HG02870 (cell line): ENCODE data around the gene TRIM17.

ENCODE experiments used
- ATAC-seq: cut with Tn5 transposase; IDR thresholded peaks from one replicate; pipeline ENCODE4 v1.9.1; 2021; ENCODE audit warnings: mild to moderate bottlenecking, moderate library complexity; ENCODE audit not compliant: unreplicated experiment

Gene TRIM17

DNA sequence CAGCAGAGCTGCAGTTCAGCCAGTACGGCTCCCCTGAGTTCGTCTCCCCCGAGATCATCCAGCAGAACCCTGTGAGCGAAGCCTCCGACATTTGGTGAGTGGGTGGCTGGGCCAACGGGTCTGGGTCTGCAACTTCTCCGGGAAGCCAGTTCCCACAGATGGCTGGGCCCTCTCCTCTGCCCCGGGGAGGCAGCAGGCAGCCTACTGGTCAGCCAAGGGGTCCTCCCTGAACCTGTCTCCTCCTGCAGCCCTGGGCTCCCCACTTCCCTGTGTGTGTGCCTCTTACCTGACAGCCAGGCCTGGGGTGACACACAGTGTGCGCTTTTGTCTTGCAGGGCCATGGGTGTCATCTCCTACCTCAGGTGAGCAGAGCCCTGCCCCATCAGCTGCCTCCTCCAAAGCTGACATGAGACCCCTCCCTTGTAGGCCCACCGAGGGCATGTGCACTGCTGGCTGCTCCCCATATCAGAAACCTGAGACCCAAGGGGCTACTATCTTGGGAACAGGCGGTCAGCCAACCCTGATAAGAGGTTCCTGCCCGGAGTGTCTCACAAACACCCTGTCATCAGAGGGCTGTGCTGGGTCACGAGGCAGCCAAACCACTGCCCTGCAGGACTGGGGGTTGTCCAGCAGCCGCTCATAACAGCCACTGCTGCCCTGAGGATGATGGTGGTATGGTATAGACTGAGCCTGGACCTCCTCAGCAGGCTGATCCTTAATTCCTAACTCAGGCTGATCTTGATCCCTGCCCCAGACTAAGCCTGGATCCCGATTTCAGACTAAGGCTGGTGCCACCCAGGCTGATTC lies 47.7 kb downstream of the TRIM17 start:
- no peak for ATAC-seq

DNA sequence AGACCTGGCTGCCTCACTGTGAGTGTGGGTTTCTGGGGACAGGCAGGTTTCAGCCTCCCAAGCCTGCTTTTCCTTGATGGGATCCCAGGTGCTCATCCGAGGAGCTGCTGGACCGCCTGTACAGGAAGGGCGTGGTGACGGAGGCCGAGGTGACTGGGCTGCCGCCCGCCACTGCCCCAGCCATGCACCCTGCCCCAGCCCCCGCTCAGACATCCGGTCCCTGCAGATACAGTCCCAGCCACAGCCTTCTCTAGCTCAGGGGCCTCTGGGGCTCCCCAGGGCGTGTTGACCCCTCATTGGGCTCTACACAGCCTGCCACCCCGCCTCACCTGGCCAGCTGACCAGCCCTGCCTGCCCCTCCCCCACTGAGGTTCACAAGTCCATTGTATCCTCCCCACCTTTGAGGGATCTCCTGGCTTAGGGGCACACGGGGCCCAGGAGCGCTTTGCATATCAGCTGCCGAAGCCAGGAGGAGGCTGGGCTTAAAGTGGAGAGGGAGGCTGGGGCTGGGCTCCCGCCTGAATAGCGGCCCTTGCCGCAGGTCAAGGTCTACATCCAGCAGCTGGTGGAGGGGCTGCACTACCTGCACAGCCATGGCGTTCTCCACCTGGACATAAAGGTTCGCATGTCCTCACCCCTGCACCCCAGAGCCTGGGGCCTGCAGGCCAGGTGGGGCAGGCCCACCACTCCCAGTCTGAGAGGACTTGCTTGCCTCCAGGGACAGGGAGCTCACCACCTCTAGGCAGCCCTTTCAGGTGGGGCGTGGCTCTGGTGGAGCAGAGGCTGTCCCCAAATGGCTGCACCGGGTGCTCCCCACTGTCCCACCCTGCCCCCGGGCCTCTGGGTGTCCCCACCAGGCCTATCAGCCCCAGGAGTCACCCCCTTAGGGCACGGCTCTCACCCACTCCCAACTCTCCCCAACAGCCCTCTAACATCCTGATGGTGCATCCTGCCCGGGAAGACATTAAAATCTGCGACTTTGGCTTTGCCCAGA lies 48.6 kb downstream of the TRIM17 start:
- no peak for ATAC-seq

DNA sequence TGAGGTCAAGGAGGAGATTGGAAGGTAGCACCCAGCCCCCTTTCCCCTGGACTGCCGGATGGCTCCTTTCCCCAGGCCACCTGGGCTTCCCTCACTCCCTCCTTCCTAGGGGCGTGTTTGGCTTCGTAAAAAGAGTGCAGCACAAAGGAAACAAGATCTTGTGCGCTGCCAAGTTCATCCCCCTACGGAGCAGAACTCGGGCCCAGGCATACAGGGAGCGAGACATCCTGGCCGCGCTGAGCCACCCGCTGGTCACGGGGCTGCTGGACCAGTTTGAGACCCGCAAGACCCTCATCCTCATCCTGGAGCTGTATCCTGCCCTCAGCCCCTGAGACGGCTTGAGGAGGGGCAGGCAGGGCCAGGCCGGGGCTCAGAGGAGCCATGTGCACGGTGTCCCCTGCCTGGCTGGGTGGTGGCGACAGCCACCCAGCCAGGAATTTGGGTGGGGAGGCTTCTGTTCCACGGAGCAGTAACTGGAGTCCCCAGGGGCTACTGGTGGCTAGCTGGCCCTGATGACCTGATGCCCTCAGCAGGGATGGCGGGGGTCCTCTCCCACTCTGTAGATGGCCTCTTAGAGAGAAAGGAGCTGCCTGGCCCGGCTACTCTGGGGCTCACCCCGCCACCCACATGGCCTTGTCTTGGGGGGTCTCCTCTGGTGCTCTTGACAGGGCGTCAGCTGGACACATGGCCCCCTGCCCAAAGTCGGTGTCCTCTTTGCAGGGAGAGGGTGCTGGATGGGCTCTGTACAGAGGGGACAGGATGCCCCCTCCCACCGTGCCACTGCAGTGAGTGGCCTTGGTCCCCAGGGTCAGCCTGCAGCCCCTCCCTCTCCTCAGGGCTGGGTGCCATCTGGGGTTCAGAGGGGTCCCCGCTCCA lies 49.6 kb downstream of the TRIM17 start:
- ATAC-seq, result no peak

DNA sequence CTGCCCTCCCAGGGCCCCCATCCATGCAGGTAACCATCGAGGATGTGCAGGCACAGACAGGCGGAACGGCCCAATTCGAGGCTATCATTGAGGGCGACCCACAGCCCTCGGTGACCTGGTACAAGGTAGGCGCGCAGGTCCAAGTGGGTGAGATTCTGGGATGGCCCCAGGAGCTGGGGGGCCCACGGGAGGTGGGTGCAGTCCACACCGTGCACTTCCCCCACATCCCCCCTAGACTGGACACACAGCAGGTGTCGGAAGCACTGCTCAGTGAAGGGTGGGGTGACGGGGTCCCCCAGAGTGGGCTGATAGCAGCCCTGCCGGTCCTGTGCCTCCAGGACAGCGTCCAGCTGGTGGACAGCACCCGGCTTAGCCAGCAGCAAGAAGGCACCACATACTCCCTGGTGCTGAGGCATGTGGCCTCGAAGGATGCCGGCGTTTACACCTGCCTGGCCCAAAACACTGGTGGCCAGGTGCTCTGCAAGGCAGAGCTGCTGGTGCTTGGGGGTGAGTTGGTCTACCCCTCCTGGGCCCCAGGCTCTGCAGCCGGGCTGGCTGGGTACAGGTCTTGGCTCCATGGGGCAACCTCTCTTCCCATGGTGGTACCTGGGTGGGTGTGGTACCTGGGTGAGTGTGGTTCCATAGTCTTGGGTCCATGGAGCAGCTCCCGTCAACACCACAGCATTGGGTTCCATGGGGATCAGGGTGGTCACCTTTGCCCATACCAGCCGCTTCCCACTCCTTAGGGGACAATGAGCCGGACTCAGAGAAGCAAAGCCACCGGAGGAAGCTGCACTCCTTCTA lies 50.4 kb downstream of the TRIM17 start:
- no peak for ATAC-seq

DNA sequence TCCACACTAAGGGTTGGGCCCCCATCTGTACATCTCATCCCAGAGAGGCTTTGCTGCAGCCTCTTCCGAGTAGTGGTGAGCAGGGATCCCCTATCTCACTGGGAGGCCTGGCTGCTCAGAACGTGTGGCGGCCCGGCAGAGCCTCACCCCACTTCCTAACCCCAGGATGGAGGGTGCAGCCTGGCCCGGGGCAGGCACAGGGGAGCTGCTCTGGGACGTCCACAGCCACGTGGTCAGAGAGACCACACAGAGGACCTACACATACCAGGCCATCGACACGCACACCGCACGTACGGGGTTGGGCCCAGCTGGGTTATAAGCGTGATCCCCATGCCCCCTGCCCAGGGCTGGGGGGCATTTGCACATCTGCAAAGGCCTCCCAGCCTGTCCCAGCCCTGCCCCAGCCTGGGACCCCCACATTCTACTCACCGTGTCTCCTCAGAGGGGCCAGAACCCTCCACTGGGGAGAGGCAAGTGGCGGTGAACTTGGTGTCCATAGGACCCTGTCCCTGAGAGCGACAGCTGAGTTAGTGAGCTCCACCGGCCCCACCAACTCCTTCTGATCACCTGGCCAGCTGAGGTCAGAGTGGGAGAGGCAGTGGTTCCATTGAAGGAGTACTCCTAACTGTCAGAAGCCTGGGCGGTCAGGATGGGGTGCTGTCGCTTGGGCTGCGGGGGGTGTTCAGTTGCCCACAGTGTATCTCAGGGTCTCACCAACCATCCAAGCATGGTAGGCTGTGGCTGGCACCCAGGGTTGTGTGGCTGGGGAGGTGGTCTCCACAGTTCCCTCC lies 51.2 kb downstream of the TRIM17 start:
- no peak for ATAC-seq

DNA sequence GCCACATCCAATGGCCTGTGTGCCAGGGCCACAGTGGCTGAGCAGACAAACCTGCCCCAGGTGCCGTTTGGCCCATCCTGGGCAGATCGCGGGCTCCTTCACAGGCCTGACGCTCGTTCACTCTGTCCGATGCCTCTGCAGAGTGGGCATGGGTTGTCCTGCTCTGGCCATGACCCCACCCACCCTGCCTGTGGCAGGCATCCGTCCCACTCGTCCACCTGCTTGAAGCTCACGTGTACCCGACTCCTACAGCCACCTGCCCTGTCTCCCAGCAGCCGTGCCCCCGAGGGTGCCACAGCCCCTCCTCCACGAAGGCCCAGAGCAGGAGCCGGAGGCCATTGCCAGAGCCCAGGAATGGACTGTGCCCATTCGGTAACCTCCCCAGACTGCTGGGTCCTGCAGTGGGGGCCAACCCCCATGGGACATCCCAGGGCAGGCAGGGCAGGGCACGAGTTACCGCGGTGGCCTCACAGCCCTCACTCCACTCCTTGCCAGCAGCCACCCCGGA lies 51.9 kb downstream of the TRIM17 start:
- ATAC-seq, result no peak

DNA sequence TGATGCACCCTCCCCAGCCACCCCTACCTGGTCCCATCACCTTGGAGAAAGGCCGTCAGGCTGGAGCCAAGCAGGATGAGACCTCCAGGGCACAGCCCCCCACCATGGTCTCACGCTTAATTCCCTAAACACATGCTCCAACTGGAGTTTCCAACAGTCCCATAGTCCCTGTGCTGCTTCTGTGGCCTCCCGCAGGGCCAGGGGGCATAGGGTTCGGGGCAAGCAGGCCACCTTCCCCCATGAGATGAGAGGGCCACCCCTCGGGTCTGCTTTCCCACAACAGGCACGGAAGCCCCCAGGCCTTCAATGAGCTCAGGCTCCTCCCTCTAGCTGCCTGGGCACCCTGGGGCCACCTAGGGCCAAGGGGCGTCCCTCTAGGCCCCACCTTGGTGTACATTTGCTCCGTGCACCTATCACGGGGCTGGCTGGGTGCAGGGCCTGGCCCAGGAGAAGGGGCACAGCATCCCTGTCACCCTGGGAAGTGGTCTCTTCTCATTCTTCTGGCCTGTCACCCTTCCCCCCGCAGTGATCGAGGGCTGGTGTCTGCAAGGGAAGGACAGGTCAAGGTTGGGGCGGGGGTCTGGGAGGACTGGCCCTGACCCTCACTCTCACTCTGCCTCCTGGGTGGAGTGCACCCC lies 52.5 kb downstream of the TRIM17 start:
- no peak for ATAC-seq

DNA sequence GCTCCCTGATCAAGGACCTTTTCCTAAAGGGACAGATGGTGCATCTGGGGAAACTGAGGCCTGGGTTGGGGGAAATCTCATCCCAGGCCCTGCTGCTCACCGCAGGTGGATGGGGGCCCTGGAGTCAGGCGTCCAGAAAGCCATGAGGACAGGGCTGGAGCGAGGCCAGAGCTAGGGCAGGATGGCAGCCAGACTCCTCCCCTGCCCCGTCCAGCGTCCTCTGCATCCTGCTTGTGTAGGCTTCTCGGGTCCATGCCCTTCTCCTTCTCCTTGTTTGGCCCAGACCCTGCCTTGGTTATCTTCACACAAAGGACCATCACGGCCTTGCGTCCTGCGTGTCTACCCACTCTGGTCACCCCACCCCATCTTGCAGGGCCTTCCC lies 53.0 kb downstream of the TRIM17 start:
- no peak for ATAC-seq

DNA sequence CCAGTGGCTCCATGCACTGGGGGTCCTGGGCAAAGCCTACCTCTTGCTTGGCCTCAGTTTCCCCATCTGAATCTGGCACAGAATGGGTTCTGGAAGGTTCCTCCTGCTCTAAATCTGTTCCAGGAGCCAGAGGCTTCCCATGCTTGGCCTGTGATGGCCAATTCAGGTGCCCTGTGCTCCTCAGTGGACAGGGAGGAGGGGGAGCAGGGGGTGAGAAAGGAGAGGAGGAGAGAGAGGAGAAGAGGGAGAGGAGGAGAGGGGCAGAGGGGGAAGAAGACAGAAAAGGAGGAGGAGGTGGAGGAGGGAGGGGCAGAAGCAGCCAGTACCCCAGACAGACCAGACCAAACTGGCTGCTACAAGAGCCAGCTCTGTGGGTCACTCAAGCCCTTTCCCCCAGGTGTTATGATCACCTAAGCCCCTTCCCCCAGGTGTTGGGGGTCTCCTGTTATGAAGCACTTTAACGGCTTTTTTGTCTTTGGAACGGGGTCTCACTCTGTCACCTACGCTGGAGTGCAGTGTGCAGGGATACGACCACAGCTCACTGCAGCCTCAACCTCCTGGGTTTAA lies 53.7 kb downstream of the TRIM17 start:
- no peak for ATAC-seq

DNA sequence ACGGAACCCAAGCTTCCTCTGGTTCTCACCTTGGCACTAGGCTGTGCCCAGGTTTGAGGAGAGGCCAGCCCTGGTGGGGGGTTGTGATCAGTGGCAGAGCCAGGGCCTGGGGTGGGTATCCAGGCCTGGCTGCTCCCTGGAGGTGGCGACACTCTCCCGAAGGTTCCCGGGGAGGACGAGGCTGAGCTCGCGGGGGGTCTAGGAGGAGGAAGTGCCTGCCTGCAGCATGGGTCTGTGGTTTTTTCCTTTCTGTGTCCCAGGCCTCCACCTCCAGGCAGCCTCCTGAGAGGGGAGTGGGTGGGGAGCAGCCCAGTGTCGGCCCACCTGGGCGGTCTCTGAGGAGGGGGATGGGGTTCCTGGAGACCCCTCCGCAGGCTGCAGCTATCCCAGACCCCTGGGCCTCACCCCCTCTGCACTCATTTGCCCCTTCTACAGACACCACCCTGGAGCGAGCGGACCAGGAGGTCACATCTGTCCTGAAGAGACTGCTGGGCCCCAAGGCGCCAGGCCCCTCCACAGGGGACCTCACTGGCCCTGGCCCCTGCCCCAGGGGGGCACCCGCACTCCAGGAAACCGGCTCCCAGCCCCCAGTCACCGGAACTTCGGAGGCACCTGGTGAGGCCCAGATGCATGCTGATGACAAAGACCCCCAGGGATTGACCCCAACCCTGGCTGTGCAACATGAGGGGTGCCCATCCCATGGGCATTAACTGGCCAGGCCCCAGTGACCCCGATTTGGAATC lies 54.3 kb downstream of the TRIM17 start:
- no peak for ATAC-seq

DNA sequence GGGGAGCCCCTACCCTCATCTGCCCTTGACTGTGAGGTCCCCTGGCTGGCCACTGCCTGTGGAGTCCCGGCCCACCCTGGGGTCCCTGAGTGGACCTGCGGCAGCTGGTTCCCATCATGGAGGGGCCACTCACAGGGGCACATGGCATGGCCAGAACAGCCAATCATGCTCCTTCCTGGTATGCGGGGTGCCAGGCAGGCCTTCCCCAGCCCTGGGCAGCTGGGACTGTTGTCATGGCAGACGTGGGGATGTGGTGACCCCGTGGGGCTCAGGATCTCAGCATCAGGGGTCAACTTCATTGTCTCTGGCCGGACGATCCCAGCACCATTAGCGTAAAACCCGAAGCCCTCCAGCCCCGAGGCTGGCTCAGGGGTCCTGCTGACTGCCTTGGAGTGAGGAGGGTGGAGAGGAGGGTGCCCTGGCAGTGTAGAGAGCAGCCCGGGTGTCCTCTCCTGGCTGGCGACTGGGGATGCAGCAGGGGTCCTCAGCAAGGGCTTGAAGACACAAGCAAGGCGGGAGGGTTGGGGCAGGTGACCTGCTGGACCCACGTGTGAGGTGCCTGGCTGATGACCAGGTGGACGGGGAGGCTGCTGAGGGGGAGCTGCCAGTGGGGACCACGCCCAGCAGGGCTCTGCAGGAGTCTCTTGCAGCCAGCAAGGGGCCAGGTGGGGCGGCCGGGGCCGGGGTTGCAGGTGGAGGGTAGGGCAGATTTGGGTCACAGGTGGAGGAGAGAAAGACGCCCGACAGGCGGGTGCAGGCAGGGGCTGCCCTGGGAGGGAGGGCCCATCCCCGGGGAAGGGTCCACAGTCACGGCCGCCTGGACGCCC lies 55.1 kb downstream of the TRIM17 start:
- ATAC-seq, result no peak

DNA sequence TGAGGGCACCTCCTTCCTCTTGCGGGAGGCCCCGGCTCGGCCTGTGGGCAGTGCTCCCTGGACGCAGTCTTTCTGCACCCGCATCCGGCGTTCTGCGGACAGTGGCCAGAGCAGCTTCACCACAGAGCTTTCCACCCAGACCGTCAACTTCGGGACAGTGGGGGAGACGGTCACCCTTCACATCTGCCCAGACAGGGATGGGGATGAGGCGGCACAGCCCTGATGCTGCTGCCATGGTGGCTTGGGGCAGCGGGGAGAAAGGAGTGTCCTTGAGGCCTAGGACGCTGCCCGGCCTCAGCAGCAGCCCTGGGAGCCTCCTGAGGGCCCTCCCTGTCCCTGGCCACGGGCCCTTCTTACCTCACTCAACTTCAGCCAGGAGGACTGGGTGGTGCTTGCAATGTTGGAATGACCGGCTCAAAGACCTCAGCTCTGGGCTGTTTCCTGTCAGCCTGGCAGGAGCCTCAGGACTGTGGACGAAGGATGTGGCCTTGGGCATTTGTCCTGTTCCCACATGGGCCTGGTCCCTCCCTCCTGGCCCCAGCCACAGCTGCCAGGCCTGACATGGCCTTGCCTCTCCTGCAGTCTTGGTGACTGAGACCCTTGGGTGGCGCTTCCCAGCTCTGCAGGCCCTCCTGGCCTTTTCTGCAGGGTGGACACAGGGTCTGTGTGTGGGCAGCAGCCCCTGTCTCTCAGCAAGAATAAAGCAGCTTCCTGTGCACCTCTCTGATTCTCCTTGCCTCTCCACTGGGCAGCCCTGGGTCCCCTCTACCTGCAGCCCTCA lies 55.9 kb downstream of the TRIM17 start:
- no peak for ATAC-seq

DNA sequence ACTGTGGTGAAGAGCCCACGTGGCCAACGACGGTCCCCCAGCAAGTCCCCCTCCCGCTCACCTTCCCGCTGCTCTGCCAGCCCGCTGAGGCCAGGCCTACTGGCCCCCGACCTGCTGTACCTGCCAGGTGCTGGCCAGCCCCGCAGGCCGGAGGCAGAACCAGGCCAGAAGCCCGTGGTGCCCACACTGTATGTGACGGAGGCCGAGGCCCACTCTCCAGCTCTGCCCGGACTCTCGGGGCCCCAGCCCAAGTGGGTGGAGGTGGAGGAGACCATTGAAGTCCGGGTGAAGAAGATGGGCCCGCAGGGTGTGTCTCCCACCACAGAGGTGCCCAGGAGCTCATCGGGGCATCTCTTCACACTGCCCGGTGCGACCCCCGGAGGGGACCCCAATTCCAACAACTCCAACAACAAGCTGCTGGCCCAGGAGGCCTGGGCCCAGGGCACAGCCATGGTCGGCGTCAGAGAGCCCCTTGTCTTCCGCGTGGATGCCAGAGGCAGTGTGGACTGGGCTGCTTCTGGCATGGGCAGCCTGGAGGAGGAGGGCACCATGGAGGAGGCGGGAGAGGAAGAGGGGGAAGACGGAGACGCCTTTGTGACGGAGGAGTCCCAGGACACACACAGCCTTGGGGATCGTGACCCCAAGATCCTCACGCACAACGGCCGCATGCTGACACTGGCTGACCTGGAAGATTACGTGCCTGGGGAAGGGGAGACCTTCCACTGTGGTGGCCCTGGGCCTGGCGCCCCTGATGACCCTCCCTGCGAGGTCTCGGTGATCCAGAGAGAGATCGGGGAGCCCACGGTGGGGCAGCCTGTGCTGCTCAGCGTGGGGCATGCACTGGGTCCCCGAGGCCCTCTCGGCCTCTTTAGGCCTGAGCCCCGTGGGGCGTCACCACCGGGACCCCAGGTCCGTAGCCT lies 56.8 kb downstream of the TRIM17 start:
- ATAC-seq, result no peak

DNA sequence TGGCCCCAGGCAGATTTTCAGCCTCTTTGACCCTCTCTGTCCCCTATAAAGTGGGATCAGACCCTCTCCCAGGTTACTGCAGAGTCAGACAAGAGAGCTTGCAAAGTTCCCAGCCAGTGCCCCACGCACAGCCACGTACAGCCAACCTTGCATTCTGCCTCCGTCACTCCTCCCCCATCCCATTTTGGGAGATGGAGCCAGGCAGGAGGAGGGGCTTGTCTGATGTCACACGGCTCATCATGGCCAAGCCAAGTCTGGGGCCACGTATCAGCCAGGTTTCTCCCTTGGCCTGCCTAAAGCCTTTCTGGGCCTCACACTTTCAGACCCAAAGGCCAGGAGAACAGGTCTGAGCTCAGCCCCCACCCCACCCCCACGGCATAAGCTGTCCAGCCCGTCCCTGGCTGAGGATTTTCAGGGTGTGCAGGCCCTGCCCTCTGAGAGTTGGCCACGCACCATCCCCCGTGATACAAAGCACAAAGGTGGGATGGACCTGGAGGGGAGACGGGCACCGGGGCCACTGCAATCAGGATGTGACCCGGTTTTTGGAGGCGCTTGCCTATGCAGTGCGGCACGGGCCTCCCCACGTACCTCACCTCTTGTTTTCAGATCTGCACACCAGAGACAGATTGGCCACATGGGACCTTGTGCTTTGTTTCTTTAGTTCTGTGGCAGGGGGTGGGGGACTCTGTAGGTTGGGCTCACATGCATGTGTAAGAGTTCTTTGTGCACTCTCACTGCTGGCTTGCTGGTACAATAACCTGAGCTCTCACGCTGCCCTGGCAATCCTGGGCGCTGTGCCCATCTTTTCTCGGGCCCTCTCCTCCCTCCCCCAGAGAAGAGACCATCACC lies 57.7 kb downstream of the TRIM17 start:
- ATAC-seq, result no peak
